GM19328 (cell line): ENCODE results near the gene PSMC1.

Experiments
- ATAC-seq: cut with Tn5 transposase; IDR thresholded peaks from one replicate; pipeline ENCODE4 v1.9.1; 2021; ENCODE audit warnings: mild to moderate bottlenecking, moderate library complexity; ENCODE audit not compliant: unreplicated experiment

The PSMC1 gene

DNA sequence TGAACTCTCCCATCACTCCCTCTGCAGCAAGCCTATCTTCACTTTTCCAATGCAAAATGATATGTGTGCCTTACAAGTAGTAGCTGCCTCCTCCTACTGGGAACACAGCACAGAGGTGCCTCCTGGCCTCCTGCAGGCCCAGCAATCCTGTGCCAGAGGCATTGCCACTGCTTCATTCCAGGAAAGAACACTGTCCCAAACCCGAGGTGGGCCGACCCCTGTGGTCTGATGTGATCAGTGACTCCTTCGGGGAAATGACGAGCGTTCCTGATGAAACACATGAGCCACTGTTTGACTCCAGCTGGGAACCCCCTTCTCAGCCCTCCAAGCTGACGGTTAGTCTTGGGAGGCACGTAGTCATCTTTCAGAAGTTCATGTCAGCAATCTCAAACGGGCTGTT, 19.5 kb downstream of the PSMC1 start:
- no peak for ATAC-seq

DNA sequence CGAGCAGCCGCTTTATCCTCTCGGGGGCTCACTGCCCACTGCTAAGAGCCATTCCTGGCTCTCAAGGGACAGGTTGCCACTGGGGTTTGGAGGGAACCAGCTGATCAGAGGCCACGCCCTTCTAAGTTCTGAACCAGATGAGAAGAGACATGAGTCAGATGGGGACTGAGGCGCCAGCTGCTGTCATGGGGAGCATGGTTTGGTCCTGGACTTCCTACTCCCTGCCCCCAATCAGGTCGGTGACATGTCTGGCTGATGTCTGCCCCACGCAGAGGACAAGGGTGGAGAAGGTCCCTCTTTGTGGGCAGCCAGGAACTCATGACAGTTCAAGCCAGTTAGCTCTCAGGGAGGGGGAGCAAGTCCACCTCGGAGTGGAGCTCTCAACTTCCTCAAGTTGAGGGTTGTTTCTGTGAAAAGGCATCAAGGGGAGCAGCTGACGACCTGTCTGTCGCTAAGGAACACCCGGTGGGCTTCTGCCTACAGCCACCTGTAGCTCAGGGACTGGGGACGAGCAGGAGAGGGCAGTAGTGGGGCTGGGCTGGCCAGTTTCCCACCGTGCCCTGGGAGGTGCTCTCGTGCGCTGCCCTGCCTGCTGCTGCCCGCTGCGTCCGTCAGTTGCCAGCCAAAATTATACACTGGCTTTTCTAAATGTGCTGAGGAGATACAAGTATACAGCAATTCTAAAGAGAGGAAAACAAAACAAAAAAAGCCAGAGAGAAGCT, 20.5 kb downstream of the PSMC1 start:
- ATAC-seq: no peak

DNA sequence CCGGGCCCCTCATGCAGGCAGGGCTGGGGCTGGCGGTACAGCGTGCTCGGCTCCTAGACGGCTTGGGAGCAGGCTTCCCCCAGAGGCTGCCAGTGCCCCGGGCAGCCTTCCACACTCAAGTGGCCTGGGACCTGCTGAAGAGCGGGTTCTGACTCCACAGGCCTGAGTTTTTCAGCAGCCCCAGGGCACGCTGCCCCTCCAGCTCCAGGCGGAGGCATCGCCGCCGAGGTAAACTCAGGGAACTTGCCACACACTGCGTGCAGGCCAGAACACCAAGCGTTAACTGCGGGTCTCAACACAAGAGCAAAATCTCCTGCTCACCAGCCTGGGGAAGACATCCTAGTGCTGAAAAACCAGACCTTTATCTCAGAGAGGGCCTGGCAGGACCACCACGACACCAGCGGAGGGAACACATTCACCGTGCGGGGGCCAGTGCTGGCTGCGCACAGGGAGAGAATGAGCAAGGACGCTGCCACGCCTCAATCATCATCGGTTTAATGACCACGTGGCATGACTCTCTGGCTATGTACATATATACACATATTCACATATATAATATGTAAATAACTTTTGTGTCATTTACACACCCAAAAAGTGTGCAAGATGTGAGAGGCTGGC, 21.3 kb downstream of the PSMC1 start:
- no peak for ATAC-seq

DNA sequence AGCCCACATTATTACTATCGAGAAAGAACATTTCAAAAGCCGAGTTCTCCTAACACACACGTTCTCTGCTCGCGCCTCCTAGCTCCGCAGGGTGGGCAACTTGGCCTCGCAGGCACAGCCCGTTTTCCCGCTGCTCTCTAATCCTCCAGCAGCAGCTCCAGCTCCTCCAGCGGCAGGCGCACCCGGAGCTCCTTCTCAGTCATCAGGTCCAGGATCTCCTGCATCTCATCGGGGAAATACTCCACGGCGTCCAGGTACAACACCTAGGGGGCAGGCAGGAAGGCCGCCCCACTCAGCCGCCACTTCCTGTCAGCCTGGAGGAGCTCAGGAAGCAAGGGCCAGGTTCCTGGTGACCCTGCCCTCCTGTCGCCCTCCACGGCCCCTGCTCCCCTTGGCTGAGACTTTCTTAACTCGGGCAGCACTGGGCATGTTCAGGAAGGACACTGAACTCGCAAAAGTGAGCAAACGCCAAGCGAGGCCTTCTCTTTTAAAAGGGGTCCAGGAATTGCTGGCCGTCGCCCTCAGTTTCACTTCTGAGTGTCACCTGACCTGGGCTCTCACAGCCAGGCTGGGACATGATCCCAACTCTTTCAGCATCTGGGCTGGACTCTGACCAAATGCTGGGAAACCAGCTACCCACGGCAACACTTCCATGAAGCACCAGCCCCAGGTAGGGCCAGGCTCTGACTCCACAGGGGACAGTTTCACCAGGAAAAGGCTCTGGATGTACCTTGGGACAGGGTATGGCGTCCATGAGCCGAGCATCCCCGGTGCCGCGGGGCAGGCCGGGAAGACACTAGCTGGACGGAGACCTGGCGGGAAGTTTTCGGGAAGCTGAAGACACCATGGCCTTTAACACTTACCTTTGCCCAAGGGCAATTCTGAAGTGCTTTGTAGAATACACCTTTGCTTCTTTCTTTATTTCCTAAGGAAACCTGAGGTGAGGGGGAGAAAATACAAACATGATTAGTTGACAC, 22.1 kb downstream of the PSMC1 start:
- no peak for ATAC-seq

DNA sequence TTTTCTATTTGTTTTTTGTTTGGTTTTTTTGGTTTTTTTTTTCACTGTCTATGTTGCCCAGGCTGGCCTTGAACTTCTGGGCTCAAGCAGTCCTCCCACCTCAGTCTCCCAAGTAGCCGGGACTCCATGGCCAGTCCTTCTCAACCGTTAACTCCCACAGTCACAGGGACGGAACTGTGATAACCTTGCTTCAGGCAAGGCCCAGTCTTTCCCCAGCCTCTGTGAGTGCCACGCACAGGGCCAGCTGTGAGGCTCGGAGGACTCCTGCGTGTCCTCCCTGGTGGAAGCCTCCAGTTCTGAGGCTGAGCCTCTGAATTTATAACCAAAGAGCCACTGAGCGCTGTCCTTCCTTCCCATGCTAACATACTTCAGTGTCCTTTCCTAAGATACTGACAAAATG, 23.7 kb downstream of the PSMC1 start:
- ATAC-seq: no peak

DNA sequence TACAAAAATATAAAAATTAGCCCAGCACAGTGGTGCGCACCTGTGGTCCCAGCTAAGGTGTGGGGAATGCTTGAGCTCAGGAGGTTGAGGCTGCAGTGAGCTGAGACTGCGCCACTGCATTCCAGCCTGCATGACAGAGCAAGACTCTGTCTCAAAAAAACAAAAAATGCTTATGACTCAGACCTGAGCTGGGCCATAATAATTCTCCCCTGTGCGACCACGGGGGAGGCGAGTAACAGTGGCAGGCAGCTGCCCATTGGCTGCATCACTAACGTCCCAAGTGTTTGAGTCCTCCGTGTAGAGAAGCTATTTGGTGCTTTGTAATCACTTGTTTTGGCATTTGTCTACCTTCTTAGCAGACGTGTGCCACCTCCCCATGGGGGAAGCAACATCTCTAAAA, 24.9 kb downstream of the PSMC1 start:
- no peak for ATAC-seq

DNA sequence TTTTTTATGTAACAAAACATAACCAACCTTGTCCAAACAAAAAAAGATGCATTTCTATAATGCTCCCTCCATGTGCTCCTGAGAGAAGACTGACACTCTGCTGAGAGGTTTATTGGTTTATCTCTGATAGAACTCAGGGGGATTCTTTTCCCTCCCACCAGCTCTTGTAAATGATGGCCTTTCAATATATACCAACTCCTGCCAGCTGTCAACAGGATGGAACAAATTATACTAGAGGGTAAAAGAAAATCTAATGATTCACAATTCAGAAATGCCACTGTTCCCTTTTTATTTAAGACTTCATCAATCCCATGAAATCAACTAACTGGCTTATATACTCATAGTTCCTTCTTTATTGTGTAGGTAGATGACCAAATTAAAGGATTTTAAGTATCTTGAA, 25.4 kb downstream of the PSMC1 start:
- no peak for ATAC-seq

DNA sequence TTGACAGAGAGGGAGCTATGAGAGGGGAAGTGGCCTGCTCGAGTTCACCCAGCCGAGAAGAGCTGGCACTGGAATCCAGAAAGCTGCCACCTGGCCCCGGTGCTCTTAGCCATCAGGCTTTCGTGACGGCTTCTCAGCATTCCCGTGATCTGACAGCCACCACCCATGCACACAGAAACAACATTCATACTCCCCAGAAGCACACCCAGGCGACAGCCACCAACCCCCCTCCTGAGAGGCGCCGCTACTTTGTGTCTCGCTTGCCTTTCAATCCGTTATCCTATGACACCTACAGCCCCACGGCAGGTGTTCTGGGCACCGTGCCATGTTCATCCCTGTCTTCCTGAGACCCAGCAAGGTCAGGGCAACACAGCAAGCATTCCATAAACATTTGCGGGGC, 31.4 kb downstream of the PSMC1 start:
- ATAC-seq: no peak

DNA sequence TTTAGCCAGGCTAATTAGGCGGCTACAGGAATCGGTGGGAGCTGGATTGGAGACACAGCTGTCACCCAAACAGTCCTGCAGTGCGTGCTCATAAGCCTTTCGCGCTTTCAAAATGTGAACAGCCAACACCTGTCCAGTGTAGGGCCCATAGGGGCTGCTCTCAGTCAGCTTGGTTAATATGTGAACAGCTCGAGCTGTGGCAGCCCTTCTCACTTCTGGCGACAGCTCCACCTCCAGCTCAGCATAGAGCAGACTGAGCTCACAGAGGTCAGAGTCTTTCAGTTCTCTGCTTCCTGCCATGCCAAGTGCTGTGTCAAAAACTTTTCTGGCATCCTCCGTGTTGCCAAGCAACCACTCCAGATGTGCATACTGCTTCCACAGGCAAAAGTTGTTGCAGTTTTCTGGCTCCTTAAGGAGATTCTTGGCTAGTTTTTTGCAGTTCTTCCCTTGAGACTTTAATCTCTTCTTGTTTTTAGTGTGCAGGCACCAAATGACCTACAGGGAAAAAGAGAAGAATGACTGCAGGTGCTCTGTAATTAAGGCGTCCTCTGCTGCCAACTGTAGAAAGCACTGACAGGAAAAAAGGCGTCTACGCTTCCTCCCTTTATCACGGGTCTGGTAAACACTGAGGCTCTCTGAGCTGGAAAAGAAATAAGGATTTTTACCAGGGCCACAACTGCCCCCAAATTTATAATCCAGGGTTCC, 32.5 kb downstream of the PSMC1 start:
- no peak for ATAC-seq

DNA sequence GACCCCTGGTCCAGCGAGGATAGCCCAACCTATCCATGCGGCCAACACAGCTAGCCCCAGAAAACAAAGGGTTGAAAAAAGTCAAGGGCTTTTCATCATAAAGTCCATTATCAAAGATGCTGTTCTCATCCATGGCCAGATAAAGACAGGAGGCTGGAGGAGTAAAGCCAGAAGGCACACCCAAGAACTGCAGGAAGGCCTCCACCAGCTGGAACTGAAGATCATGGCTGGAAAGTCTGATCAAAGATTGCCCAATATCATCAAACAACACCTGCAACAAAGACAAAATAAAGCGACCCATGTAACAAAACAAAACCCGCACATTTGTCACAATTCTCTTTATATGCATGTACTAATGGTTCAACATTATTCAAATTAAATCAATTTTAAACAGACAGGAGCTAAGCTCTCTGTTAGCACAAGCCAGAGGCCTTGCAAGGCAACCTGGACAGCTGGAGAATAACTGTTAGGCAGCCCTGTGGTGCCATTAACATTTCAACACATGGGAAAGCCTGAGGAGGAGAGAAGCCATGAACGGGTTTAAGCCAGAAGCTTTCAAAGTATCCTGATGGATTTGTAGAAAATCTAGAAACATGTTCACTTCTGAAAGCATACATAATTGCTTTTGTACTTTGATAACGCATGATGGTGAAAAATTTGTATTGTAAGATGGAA, 34.1 kb downstream of the PSMC1 start:
- ATAC-seq: no peak

DNA sequence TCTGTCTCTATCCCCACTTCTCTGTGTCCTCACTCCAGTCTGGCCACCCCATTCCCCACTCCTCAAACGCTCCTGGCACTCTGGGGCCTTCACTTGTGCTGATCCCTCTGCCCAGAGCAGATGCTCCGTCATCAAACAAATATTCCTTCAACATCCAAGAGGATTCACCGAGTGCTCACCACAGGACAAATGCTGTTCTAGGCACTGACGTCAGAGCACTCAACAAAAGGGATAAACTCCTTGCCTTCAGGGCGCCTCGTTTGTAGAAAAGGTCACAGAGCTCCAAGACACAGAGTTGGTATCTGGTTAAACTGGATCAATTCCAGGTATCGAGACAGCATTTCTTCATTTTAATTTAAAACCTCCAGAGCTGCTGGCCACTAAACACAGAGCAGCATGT, 35.3 kb downstream of the PSMC1 start:
- no peak for ATAC-seq

DNA sequence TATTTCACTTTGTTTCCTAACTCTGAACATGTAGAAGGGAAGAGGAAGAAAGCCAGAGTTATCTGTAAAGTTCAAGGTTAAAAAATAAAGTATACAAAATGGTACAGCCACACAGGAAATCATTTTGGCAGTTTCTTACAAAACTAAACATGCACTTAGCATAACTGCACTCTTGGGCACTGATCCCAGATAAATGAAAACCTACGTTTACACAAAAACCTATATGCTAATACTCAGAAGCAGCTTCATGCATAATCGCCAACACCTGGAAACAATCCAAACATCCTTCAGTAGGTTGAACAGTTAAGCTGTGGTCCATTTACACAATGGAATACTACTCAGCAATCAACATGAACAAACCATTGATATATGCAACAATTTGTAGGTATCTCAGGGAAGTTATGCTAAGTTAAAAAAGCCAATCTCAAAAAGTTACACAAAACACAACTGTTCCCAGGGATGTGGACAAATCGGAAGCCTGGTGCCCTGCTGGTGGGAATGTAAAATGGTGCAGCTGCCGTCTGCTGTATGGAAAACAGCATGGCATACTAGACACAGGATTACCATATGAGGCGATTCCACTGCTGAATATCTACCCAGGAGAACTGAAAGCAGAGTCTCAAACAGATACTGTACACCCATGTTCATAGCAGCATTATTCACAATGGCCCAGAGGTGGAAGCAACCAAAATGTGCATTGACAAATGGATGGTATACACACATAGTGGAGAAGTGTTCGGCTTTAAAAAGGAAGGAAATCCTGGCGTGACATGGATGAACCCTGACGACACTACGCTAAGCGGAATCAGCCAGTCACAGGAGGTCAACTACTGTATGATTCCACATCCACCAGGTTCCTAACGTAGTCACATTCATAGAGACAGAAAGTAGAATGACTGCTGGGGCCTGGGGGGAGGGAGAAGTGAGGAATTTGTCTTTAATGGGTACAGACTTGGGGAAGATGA, 37.7 kb downstream of the PSMC1 start:
- ATAC-seq: no peak

DNA sequence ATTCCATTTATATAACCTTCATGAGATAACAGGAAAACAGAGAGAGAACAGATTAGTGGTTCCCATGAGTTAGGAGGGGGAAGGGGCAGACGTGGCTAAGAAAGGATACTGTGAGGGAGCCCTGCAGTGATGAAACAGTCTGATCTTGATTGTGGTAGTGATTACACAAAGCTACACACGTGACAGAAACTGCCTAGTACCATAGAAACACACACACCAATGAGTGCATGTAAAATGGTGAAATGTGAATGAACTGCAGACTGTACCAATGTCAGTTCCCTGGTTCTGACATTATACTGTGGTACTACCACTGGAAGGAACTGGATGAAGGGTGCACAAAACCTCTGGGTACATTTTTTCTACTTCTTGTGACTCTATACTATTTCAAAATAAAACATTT, 38.5 kb downstream of the PSMC1 start:
- ATAC-seq: no peak

DNA sequence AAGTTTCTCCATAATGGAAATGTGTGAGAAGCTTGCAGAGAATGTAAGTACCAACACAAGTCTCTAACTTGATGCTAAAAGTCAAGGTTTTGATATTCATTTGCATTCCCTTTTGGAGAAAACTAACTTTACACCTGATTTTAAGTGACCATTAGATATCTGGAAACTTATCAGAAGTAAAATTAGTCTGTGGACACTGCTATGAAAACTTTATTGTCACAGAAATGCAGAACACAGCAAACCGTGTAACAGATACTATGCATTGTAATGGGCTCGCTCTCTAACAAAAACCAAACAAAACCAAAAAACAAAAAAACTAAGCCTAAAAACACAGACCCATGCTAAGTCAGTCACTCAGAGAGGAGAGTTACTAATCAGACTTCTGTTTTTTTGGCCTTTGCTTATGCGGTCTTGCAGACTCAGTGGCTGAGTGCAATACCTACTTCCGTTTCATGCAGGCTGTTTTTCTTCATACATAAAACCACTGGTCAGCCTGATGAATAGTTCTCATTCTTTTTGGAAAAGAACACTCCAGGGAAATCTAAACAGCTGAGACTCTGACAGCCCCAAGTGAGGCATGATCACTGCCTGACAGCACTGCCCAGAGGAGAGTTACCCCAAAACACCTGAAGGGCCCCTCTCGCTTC, 39.6 kb downstream of the PSMC1 start:
- no peak for ATAC-seq

DNA sequence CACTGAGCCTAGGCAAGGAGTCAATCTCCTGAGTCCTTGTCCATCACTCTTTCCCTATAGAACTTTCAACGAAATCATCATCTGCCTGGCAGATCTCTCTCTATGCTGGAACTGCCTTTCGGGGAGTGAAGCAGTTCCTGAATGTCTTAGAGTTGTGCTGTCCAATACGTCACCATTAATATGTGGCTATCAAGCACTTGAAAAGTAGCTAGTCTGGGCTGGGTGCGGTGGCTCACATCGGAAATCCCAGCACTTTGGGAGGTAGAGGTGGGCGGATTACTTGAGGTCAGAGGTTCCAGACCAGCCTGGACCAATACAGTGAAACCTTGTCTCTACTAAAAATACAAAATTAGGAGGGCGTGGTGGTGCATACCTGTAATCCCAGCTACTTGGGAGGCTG, 40.3 kb downstream of the PSMC1 start:
- ATAC-seq: no peak

DNA sequence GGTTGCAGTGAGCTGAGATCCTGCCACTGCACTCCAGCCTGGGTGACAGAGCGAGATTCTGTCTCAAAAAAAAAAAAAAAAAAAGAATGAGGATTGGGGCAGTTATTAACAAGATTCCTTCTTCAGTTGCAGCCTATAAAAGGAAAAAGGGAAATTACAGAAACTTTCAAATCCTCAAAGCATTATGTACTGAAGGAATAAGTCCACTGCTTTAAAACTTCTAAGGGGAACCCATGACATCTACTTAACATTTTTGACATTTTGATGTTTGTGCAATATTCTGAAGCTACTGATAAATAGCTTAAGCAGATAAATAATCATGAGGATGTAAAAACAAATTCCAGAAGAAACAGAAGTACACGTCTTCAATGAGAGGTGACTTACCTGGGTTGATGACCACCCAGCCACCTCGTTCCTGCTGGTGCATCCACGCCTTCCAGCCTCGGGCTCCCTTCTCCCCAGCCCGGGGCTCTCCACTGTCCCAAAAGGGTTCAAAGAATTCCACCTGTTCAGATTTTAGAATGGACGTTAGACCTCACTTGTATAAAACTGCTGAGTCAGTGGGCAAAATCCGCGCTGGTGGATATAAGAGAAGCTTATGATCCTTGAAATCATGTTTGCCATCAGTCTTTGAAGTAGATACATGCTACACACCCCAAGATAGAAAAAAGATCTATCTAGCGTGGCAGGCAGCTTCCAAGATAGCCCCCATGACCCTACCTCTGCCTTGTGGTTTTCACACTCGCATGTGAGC, 41.7 kb downstream of the PSMC1 start:
- ATAC-seq: no peak

DNA sequence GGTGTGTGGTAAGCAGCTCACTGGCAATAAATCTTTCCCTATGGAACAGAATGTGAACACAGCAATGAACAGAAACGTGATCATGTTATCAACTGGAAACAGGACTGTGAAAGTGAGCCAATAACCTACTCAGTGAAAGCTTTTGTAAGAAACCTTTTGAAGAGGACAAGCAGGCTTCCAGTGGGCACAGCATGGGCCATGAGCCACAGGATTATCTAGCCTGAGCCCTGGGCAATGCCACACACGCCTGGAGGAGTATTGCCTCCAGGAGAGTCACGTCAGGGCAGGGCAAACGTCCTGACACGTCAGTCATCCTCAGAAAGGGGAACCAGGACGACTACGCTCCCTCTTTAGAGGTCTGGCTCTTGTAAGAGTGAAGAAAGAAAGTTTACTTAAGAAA, 43.1 kb downstream of the PSMC1 start:
- ATAC-seq: no peak

DNA sequence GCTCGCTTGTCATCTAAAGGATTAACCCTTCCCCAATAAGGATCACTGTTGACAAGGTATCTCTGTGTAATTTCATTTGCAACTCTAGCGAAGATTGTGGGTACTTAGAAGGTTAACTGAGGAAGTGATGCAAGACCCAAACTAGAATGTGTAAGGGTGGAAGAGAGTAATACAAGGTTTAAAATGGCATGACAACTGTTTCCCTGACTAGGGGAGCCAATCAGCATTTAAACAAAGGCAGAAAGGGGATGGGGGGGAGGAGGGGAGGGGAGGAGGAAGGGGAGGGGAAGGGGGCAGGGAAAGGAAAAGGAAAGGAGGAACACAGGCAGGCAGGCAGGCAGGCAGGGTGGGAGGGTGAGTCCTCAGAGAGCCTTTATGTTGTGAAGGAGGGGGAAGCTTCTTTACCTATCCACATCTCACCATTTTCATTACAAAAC, 44.3 kb downstream of the PSMC1 start:
- ATAC-seq: no peak
